ENCODE measurements around the gene FERMT2. TPM values are rescaled to one million over a fixed set of nuclear protein-coding genes. Genes with fewer than 3 reads are reported as not detected.
"Not testable (repeated sequence)": the region's sequence is repeated elsewhere in the genome, so short reads cannot be mapped to it uniquely, and the experiment has no call there.

Gene FERMT2
- total RNA-seq, 1 donor from 2014 or later = 2.1 TPM

DNA sequence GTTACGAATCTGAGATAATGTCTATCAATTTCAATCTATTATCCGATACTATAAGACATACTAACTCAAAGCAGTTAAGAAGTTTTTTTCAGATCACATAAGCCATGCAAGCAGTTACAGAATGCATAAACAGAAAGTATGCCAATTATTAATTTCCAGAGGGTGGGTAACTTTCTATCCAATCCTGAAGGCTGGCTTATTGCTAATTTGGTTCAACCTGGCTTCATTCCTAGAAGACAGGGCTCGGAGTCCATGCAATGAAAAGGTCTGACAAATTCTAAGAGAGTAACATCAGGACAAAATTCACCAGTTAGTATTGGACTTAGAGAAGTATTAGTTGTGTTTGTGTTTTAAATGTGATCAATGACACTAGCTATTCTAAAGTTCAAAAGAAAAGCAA is 15.0 kb downstream of the FERMT2 start:
- Mint-ChIP-seq H3K27ac (no peak overlapping the region), H3K9me3 (no peaks in the 10 kb centered on the region), H3K4me3 (no peak overlapping the region), H3K36me3 (ENCODE audit: low read depth) (no peaks in the 10 kb centered on the region), H3K27me3 (ENCODE audit: insufficient read depth) (peaks cover 10% of the 10 kb centered on the region), H3K4me1 (ENCODE audit: low read depth) (no peaks in the 10 kb centered on the region)
- DNase-seq (ENCODE audit: low spot score) = no peak
- intact Hi-C loops (cut with micrococcal nuclease) = no loop called here

DNA sequence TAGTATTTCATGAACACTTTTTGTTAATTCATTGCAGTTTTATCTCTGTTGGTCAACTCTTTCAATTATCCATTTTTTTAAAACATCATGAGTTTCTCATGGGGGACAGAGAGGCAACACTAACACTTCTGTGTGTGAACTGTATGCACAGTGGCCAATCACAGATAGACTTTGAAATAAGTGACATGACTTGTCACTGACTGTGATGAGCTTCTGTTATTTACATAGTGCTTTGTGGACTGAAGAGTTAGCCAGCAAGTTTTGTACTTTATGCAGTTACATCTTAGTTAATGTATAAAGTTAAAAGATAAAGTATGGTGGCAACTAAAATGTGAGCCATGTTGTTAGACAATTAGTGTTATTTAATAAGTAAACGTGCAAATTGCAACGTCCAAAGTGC is 16.1 kb downstream of the FERMT2 start:
- no peak for DNase-seq (ENCODE audit: low spot score)
- peaks cover 10% of the 10 kb centered on the region for H3K27me3 Mint-ChIP-seq (ENCODE audit: insufficient read depth)
- intact Hi-C loops (cut with micrococcal nuclease) = no loop called here
- H3K4me1 Mint-ChIP-seq (ENCODE audit: low read depth) = no peaks in the 10 kb centered on the region
- H3K36me3 Mint-ChIP-seq (ENCODE audit: low read depth) = no peaks in the 10 kb centered on the region
- no peaks in the 10 kb centered on the region for H3K9me3 Mint-ChIP-seq
- H3K27ac Mint-ChIP-seq = no peak overlapping the region
- H3K4me3 Mint-ChIP-seq = no peak overlapping the region

DNA sequence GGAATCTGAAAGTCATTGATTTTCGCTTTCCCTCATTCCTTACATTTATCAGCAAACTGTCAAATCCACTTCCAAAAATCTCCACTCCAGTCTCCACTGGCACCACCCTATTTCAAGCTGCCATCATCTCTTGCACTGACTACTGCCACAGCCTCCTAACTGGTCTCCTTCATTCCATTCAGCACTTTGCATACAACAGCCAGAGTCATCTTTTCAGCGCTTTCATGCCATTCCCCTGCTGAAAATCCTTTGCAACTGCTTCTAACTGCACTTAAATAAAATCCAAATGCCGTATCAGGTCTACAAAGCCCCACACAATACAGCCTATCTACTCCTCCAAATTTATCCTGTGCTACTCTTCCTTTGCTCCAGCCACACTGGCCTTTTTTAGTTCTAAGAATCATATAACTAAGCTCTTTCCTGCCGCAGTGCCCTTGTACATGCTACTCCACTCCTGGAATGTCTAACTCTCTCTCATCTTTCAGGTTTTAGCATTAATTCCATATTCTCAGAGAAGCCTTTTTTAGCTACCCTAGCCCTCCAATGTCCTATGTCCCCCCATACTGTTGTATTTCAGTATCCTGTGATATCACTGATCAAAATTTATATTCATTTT is 21.6 kb downstream of the FERMT2 start:
- H3K9me3 Mint-ChIP-seq = no peaks in the 10 kb centered on the region
- intact Hi-C loops (cut with micrococcal nuclease) = no loop called here
- no peak overlapping the region for H3K27ac Mint-ChIP-seq
- H3K4me3 Mint-ChIP-seq = no peak overlapping the region
- H3K27me3 Mint-ChIP-seq (ENCODE audit: insufficient read depth) = peaks cover 2% of the 10 kb centered on the region
- H3K36me3 Mint-ChIP-seq (ENCODE audit: low read depth) = no peaks in the 10 kb centered on the region
- no peak for DNase-seq (ENCODE audit: low spot score)
- H3K4me1 Mint-ChIP-seq (ENCODE audit: low read depth) = no peaks in the 10 kb centered on the region

DNA sequence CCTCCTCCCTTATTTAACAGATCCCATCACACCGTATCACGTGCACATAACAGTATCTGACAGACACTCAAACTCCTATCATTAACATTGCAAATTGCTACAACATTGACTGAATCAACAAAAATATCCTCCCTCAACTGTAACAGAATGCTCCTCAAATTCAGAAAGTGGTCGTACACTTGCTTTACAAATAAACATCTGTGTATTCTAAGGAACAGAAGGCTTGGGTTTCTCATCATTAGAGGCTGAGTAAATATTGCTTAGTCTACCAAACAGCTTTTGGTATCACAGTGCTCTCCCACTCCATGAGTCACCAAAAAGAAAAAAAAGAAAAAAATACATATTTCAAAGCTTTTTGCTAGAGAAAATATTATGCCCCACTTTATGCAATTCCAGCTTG is 23.9 kb downstream of the FERMT2 start:
- no peaks in the 10 kb centered on the region for H3K9me3 Mint-ChIP-seq
- peaks cover 2% of the 10 kb centered on the region for H3K27me3 Mint-ChIP-seq (ENCODE audit: insufficient read depth)
- intact Hi-C loops (cut with micrococcal nuclease) = no loop called here
- no peak overlapping the region for H3K27ac Mint-ChIP-seq
- no peak for DNase-seq (ENCODE audit: low spot score)
- H3K36me3 Mint-ChIP-seq (ENCODE audit: low read depth) = no peaks in the 10 kb centered on the region
- H3K4me1 Mint-ChIP-seq (ENCODE audit: low read depth) = peaks cover under 1% of the 10 kb centered on the region
- no peak overlapping the region for H3K4me3 Mint-ChIP-seq

DNA sequence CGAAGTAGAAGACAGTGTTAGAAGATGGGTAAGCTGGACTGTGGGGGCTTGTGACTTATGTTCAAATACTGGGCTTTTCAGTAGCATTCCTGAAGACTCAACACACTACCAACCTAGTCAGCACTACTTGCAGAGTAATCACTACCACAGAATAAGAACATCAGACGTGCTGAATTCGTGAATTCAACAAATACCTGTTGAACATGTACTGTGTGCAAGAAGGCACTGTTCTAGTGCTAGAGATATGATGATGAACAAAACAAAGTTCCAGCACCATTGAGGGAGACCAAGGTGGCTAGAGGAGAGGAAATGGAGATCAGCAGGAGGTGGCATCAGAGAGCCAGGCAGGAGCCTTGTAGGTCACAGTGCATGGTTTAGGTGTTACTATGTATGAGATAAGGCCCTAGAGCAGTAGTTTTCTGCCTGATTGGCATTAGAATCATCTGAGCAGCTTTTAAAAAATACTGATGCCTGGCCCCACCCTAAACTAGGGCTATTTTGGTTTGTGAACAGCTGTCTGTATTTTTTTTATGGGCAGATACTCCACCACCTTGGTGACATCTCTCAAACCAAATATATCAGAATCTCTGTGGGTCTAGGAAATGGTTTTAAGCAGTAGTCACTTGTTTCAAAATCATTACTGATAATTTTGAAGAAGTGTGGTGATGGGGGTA is 26.8 kb downstream of the FERMT2 start:
- H3K36me3 Mint-ChIP-seq (ENCODE audit: low read depth) = no peaks in the 10 kb centered on the region
- intact Hi-C loops (cut with micrococcal nuclease) = loop anchor here (2.0 kb wide), 1 partner anchor 131 kb away; no protein-coding TSS in a partner anchor
- H3K4me1 Mint-ChIP-seq (ENCODE audit: low read depth) = peaks cover 14% of the 10 kb centered on the region
- no peak overlapping the region for H3K4me3 Mint-ChIP-seq
- DNase-seq (ENCODE audit: low spot score) = no peak
- H3K9me3 Mint-ChIP-seq = no peaks in the 10 kb centered on the region
- H3K27me3 Mint-ChIP-seq (ENCODE audit: insufficient read depth) = peaks cover 2% of the 10 kb centered on the region
- H3K27ac Mint-ChIP-seq = no peak overlapping the region

DNA sequence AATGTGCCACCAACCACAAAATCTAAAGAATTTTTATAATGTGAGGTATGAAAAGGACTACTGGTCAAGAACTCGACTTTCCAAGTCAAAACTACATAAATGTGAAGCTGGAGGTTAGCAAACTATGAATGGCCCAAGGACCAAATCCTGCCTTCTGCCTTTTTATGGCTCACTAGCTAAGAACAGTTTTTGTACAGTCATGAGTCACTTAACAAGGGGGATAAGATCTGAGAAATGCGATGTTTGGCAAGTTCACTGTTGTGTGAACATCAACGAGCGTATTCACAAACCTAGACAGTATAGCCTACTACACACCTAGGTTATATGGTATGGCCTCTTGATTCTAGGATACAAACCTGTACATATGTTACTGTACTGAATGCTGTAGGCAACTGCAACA is 28.2 kb downstream of the FERMT2 start:
- H3K27ac Mint-ChIP-seq = no peak overlapping the region
- no peaks in the 10 kb centered on the region for H3K27me3 Mint-ChIP-seq (ENCODE audit: insufficient read depth)
- DNase-seq (ENCODE audit: low spot score) = no peak
- H3K4me1 Mint-ChIP-seq (ENCODE audit: low read depth) = peaks cover 28% of the 10 kb centered on the region
- H3K36me3 Mint-ChIP-seq (ENCODE audit: low read depth) = no peaks in the 10 kb centered on the region
- intact Hi-C loops (cut with micrococcal nuclease) = loop anchor here (2.0 kb wide), 1 partner anchor 132 kb away; no protein-coding TSS in a partner anchor
- H3K4me3 Mint-ChIP-seq = no peak overlapping the region
- no peaks in the 10 kb centered on the region for H3K9me3 Mint-ChIP-seq

DNA sequence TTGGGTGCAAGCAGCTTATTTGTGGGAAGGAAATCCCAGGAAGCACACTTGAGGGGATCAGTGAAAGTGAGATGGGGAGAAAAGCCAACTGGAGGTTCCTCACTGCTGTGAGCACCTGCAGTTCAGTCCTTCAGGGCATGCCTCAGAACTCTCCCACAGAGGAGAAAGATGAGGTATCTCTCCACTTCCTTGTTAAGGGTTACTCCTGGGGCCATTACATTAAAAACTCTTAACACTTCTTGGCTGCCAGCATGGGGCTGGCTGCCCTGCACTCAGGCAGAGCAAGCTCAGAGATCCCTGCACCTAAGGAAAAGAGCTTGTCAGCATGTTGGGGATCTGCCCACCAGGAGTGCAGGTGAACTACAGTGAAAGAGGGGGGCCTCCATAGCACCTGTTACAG is 28.8 kb downstream of the FERMT2 start:
- Mint-ChIP-seq H3K9me3 (no peaks in the 10 kb centered on the region), H3K4me3 (no peak overlapping the region), H3K36me3 (ENCODE audit: low read depth) (no peaks in the 10 kb centered on the region), H3K27me3 (ENCODE audit: insufficient read depth) (no peaks in the 10 kb centered on the region), H3K27ac (no peak overlapping the region), H3K4me1 (ENCODE audit: low read depth) (peaks cover 33% of the 10 kb centered on the region)
- DNase-seq (ENCODE audit: low spot score) = no peak
- intact Hi-C loops (cut with micrococcal nuclease) = loop anchor here (2.0 kb wide), 1 partner anchor 133 kb away; no protein-coding TSS in a partner anchor

DNA sequence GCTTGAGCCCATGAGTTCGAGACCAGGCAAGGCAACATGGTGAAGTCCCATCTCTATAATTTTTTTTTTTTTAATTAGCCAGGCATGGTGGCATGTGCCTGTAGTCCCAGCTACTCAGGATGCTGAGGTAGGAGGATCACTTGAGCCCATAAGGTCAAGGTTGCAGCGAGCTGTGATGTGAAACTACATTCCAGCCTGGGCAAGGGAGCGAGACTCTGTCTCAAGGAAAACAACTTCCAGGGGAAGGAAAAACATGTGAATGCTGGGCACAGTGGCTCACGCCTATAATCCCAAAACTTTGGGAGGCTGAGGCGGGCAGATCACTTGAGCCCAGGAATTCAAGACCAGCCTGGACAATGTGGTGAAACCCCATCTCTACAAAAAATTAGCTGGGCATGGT is 30.4 kb downstream of the FERMT2 start:
- not testable (repeated sequence) for H3K27me3 Mint-ChIP-seq (ENCODE audit: insufficient read depth); H3K27ac Mint-ChIP-seq; H3K4me3 Mint-ChIP-seq

DNA sequence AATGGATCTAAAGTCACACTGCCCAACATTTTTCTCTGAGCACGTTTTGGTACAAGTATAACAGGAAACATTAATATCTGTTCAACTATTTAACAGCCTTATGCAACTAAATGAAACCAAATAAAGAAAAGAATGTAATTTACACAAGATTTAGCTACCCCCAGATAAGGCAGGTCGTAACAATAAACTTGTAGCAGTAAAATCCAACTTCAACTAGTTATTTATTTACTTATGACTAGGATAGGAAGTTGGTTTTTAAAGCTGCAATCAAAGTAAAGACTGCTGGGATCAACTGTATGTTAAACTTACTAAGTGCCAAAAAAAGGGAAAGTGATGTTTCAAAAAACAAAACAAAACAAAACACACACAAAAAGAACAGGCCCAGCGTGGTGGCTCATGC is 30.9 kb downstream of the FERMT2 start:
- peaks cover 36% of the 10 kb centered on the region for H3K4me1 Mint-ChIP-seq (ENCODE audit: low read depth)
- intact Hi-C loops (cut with micrococcal nuclease) = loop anchor here (2.0 to 5.0 kb wide), 2 partner anchors 189 to 272 kb away; no protein-coding TSS in a partner anchor
- no peak overlapping the region for H3K27ac Mint-ChIP-seq
- H3K4me3 Mint-ChIP-seq = no peak overlapping the region
- H3K9me3 Mint-ChIP-seq = no peaks in the 10 kb centered on the region
- peaks cover 2% of the 10 kb centered on the region for H3K36me3 Mint-ChIP-seq (ENCODE audit: low read depth)
- no peaks in the 10 kb centered on the region for H3K27me3 Mint-ChIP-seq (ENCODE audit: insufficient read depth)
- no peak for DNase-seq (ENCODE audit: low spot score)

More for the DNA sequence above, 30.4 kb downstream of the FERMT2 start:
- intact Hi-C loops (cut with micrococcal nuclease); DNase-seq (ENCODE audit: low spot score); H3K9me3 Mint-ChIP-seq; H3K36me3 Mint-ChIP-seq (ENCODE audit: low read depth): not testable (repeated sequence)
- H3K4me1 Mint-ChIP-seq (ENCODE audit: low read depth) = peaks cover 36% of the 10 kb centered on the region

DNA sequence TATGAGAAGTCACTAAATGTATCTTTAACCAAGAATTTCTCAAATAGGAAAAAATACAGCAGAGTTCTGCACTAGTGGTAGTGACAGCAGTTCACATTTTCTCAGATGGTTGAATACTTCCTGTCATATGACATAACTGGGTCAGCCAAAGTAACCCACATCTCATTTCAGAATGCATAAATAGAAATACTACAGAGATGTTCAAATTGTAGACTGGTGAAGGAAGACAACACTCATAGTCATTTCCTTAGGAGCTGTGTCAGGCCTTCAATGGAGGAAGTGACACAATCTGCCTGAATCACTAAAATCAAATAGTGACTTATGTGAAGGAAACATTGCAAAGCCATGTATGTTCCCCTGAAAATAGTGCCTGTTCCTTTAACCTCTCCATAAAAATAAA is 32.4 kb downstream of the FERMT2 start:
- H3K27me3 Mint-ChIP-seq (ENCODE audit: insufficient read depth) = no peaks in the 10 kb centered on the region
- intact Hi-C loops (cut with micrococcal nuclease) = loop anchor here (1.0 to 5.0 kb wide), 4 partner anchors 33 to 274 kb away; partner anchors contain the start of genes DDHD1 and FERMT2
- H3K4me1 Mint-ChIP-seq (ENCODE audit: low read depth) = peaks cover 36% of the 10 kb centered on the region
- H3K27ac Mint-ChIP-seq = peak overlapping the region; percentile 50
- no peaks in the 10 kb centered on the region for H3K9me3 Mint-ChIP-seq
- H3K4me3 Mint-ChIP-seq = no peak overlapping the region
- peaks cover 2% of the 10 kb centered on the region for H3K36me3 Mint-ChIP-seq (ENCODE audit: low read depth)
- peak; percentile 33 for DNase-seq (ENCODE audit: low spot score)

DNA sequence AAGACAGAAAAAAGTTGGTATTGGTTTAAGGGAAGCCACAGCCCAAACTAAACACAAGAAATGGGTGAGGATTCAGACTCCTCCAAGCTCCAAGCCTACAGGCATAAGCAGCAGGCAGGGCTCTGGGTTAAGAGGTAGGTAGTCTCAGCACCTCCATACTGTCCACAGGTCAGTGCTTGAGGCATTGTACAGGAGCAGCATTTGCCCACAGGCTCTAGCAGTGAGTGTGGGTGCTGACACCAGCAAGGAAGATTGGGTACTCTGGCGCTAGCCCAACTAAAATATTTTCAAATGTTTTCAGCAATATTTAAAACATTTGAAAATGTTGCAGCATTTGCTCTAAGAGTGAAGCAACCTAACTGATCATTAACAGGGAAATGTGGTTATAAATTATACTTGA is 33.1 kb downstream of the FERMT2 start:
- no peak overlapping the region for H3K4me3 Mint-ChIP-seq
- intact Hi-C loops (cut with micrococcal nuclease) = loop anchor here (1.0 to 5.0 kb wide), 4 partner anchors 34 to 275 kb away; partner anchors contain the start of genes DDHD1 and FERMT2

DNA sequence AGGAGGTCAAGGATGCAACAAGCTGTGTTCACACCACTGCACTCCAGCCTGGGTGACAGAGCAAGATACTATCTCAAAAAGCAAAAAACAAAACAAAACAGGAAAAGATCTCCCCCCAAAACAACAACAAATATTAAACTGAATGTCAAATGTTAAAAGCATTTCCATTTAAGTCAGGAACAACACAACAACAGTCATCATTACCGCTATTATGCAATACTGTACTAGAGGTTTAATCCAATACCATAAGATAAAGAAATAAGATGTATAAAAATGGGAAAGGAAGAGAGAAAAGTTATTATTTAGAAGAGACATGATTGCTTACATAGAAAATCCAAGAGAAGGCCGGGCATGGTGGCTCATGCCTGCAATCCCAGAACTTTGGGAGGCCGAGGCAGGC is 36.6 kb downstream of the FERMT2 start:
- Mint-ChIP-seq H3K36me3 (ENCODE audit: low read depth) (peaks cover 2% of the 10 kb centered on the region), H3K27me3 (ENCODE audit: insufficient read depth) (peaks cover 5% of the 10 kb centered on the region), H3K4me1 (ENCODE audit: low read depth) (peaks cover 24% of the 10 kb centered on the region), H3K9me3 (no peaks in the 10 kb centered on the region), H3K27ac (no peak overlapping the region), H3K4me3 (no peak overlapping the region)
- no peak for DNase-seq (ENCODE audit: low spot score)
- intact Hi-C loops (cut with micrococcal nuclease) = no loop called here

More for the DNA sequence above, 33.1 kb downstream of the FERMT2 start:
- no peaks in the 10 kb centered on the region for H3K27me3 Mint-ChIP-seq (ENCODE audit: insufficient read depth)
- H3K36me3 Mint-ChIP-seq (ENCODE audit: low read depth) = peaks cover 2% of the 10 kb centered on the region
- H3K4me1 Mint-ChIP-seq (ENCODE audit: low read depth) = peaks cover 36% of the 10 kb centered on the region
- no peak overlapping the region for H3K27ac Mint-ChIP-seq
- DNase-seq (ENCODE audit: low spot score) = no peak
- H3K9me3 Mint-ChIP-seq = no peaks in the 10 kb centered on the region

DNA sequence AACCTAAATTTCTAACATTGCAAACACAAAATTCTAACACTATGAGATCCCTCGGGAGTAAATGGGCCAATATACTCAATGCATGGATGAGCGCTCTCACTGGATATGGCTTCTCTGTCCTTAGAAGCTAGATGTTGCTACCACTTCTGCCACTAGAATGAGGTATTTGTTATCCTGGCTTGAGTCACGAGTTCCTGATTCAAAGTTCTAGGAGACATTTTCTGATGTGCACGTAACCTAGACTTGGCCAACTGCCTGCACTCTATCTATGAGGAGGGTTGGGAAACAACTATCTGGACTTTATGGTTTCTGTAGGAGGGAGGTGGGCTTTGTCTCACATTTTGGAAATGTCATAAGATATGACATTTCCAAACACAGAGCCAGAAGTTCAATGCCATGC is 37.6 kb downstream of the FERMT2 start:
- Mint-ChIP-seq H3K27me3 (ENCODE audit: insufficient read depth) (peaks cover 10% of the 10 kb centered on the region), H3K36me3 (ENCODE audit: low read depth) (peaks cover 2% of the 10 kb centered on the region)

More for the DNA sequence above, 37.6 kb downstream of the FERMT2 start:
- intact Hi-C loops (cut with micrococcal nuclease) = no loop called here
- Mint-ChIP-seq H3K27ac (no peak overlapping the region), H3K4me1 (ENCODE audit: low read depth) (peaks cover 14% of the 10 kb centered on the region), H3K4me3 (no peak overlapping the region), H3K9me3 (no peaks in the 10 kb centered on the region)
- no peak for DNase-seq (ENCODE audit: low spot score)

Measured in activated T-helper 1 cell treated with anti-CD3 and anti-CD28 coated beads, Interleukin-12 subunit alpha, Interleukin-12 subunit beta, Interleukin-2, Interleukin-4 antibody, amounts not matched to agents 30 ng/mL and 10 ng/mL and 1 ng/mL, durations not matched to agents 14 hours and 24 hours and 36 hours (primary cell).